RCC 7860 (cell line): ENCODE measurements around the gene WRAP73.

Source experiments
- DNase-seq: peaks from one replicate; pipeline ENCODE4 v3.0.0-alpha.2; 2015; ENCODE audit warnings: low spot score
- FAIRE-seq: peaks from 2 replicates; lab custom pipeline; 2012; peaks lifted over from hg19 to GRCh38; lab: Jason Lieb, UNC

WRAP73 gene

DNA sequence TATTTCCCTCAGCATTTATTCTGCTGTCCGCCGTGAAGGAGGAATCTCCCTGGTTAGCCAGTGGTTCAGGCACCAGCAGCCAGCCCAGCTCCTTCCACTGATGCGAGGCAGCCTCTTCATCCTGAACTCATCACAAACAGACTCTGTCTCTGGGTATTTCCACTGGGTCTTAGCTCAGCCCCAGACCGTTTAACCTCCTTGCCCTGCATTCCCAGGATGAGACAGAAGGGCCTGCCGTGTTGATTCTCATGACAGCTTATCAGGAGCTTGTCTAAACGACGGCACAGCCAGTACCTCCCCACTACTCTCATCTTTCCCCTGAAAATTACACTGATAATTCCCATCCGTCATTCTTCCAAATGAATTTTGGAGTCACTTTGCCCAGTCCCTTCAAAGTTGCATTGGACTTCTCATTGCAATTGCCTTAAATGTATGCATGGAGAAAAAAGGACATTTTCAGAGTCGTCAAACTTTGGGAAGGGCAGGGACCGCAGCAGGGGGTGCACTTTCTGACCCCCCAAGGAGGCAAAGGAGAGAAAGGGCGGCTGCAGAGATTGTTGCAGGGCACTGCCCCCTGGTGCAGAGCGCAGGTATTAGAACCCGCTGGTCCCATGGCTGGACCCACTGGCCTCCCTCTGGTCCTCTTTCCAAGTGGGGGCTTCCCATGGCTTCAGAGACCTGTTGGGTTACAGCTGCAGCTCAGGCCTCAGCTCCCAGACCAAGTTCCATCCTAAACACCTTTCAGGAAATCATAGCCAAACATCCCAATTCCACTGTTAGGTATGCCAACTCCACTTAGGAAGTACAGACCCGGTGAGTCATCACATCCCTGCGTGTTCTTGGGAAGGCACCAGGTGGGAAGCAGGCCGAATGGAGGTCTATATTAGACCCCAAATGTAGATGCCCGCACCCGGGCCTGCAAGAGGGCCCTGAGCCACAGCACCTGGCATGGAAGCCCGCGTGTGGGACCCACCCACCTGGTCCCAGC lies 34.9 kb downstream of the WRAP73 start:
- FAIRE-seq (no peak), DNase-seq (no peak)

DNA sequence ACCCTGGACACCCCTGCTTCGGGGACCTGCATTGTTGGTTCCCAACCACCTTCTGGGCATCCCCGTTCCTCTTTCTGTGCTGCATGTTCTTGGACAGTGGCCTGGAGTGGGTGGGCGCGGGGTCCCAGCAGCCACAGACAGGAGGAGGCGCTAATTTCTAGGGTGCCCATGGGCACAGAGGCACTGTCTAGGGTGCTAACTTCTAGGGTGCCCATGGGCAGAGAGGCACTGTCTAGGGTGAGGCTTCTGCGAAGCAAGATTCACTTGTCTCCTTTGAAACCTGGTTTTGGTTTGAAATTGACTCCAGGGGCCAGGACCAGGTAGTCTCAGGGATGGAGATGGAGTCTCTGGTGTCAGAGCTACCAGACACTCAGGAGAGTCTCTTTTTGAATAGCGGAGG lies 37.8 kb downstream of the WRAP73 start:
- DNase-seq (no peak), FAIRE-seq (no peak)

DNA sequence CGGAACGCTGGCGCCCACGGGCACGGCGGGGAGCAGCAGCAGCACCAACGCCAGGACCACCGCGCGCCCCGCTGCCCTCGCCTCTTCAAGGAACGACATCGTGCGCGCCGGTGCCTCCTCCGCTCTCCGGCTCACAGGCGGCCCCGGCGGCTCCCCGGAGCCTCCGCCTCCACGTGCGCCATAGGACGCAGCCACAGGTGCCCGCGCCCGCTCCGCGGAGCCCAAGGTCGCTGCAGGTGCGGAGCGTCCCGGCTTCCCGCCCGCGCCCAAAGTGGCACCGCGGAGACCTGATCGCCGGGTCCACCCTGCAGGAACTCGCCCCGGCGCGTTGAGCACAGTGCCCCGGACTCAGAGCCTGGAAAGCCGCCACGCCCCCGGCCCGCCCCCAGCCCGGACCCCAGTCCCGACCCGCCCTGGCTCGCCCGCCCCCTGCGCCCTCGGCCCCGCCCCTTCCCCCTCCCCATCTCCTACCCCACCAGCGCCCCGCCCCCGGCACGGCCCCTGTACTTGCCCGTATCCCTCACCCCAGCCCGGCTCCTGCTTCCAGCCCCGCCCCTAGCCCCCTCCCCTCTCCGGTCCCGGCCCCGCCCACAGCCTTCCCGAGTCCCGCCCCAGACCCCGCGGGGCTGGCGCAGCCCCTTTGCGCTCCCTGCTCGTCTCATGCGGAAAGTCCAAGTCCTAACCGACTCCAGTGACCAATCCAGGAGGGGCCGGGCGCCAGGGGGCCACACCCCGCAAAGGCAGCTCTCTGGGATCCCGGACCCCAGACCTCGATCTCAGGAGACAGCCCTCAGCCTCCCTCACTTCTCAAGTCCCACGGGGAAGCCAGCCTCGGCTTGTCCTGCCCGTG lies 38.5 kb downstream of the WRAP73 start, which contains the start of gene MEGF6:
MEGF6 (minus strand) TSS at position 339 of the 850 bp plus-strand sequence; CDS start at position 99, 240 bp downstream.
- no peak for FAIRE-seq
- no peak for DNase-seq

- FAIRE-seq (no peak), DNase-seq (no peak)
These were observed 39.3 kb downstream of the WRAP73 start for GRCh38 chr1:3610527-3611169.

DNA sequence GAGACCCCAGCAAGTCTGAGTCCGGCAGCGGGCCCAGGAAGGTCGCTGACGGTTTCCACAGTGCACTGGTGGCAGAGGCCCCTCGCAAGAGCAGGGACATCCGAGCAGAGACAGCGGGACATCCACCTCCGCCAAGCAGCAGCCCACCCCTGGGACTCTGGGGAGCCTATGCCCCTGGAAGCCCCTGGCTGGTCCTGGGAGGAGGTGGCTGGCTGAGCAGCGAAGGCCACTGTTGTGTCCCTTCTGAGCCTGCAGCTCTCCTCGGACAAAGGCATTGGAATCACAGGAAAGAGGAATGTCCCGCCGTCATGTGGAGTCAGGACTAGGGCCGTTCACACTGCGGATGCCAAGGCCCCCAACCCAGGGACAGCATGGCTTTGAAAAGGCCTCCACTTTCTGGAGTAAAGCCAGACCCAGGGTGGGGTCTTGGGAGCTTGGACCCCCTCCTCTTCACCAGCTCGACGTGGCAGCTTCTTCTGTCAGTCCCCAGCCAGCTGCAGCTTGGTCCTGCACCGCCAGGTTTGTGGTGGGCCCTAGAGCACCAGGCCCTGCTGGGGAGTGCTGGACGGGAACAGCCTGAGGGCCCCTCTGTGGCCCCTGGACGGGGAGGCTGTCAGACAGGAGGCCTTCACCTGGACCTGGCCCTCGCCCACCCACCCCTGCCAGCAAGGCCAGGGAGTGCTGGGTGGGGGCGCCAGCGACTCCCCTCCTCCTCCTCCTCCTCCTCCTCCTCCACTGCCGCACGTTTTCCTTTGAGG lies 40.0 kb downstream of the WRAP73 start:
- no peak for DNase-seq
- no peak for FAIRE-seq

DNA sequence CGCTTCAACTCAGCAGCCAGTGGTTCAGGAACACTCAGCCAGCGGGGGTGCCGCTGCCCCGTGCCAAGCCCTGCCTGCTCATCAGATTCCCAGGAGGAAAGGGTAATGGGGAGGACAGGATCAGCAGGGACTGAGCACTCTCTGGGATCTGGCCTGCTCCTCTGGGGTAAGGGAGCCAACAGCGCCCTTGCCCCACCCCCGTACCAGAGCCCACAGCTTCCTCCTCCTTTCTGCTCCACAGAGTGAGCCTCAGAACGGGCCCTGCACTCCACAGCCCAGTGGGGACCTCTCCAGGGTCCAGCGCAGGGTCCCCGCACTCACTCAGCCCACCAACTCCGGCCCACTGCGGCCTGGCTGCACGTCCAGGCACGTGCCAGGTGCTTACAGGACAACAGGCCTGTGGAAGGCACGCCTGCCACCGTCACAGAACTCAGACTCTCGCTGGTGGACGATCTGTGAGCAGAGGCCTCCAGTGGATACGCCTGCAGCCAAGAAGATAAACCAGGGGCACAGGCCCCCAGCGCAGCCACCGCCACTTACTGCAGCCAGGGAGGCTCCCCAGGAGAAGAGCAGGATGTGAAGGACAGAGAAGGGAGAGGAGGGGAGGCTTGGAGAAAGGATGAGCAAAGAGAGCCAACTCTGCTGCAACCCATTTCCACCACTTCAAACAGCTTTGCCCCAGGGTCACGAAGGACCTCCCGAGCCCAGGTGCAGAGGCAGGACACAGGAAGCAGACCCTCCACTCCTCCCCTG lies 40.7 kb downstream of the WRAP73 start:
- FAIRE-seq, result no peak
- no peak for DNase-seq

- FAIRE-seq (no peak), DNase-seq (no peak)
These were observed 41.7 kb downstream of the WRAP73 start for GRCh38 chr1:3608154-3608553.

GRCh38 chr1:3607703-3608065 lies 42.2 kb downstream of the WRAP73 start:
- DNase-seq, result no peak
- no peak for FAIRE-seq

GRCh38 chr1:3606779-3607702 lies 42.9 kb downstream of the WRAP73 start:
- DNase-seq (no peak), FAIRE-seq (no peak)

DNA sequence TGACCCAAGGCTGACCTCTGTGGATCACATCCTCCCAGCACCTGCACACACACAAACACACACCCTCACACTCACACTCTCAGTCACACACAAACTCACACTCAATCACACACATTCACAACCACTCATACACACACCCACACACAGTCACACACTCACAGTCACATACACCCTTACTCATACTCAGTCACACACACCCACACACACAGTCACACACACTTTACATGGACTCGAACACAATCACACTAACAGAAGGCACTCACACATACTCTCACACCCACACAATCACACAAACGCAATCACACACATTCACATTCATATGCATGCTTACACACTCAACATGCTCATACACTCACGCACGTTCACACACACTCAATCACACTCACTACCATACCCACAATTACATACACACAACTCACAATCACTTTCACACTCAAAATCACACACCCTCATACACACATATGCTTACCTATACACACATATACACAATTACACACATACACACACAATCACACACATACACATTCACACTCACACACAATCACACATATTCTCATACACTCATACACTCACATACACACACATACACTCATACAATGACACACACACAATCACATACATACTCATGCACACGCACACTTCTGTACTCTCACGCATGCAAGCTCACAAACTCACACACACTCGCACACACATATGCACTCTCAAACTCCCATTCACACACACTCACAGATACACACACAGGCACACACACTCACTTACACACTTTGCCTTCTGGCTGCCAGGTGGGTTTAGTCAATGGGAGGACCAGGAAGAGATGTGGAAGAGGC lies 44.7 kb downstream of the WRAP73 start:
- DNase-seq (no peak), FAIRE-seq (no peak)

GRCh38 chr1:3604468-3604974 lies 45.4 kb downstream of the WRAP73 start:
- DNase-seq (no peak), FAIRE-seq (no peak)

GRCh38 chr1:3603571-3604467 lies 46.1 kb downstream of the WRAP73 start:
- DNase-seq (no peak), FAIRE-seq (no peak)

DNA sequence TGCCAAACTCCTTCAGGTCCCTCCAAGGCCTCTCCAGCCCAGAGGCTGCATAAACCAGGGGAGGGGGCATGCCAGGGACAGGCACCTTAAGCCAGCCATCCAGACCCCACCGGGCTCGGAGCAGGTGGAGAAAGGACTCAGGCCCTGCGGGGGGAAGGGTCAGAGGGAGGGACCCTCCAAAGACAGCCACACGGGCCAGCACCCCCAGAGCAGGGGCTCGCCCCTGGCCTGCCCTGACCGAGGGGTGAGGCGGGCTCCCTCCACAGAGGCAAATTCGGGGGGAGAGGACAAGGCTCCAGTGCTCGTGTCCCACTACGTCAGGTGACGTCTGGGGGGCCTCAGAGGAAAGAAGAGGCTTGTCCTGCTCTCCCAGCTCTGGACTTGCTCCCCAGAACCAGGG lies 46.7 kb downstream of the WRAP73 start:
- FAIRE-seq (no peak), DNase-seq (no peak)

GRCh38 chr1:3602375-3602774 lies 47.5 kb downstream of the WRAP73 start:
- FAIRE-seq (no peak), DNase-seq (no peak)

- DNase-seq, result no peak
- no peak for FAIRE-seq
These were observed 48.2 kb downstream of the WRAP73 start for GRCh38 chr1:3601743-3602142.

GRCh38 chr1:3600354-3600753 lies 49.5 kb downstream of the WRAP73 start:
- no peak for DNase-seq
- no peak for FAIRE-seq

DNA sequence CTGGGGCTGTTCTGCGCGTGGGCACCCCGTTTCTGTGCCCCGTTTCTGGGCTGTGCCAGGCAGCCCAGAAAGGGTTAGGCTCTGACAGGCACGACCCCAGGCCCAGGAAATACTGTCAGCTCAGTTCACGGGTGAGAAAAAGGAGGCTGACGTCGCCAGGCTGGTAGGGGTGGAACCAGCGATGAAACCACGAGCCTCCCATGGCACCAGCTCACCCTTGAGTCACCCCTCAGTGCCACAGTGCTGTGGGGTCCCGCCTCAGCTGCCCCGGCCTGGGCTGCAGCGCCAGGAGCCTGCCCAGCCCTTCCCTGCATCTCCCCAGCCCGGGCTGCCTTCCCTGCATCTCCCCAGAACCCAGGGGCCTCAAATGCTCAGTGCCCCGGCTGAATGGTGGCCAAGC lies 50.1 kb downstream of the WRAP73 start:
- DNase-seq (no peak), FAIRE-seq (no peak)
